Measurements from ENCODE around the gene FXR2. TPM values are rescaled to one million over a fixed set of nuclear protein-coding genes. Genes with fewer than 3 reads are reported as not detected.
"Not testable (repeated sequence)": the region's sequence is repeated elsewhere in the genome, so short reads cannot be mapped to it uniquely, and the experiment has no call there.

FXR2 gene
- total and polyA plus RNA-seq, 9 donors = 13.8 to 36.1 (median 26.6) TPM

GRCh38 chr17:7612294-7612640 lies 2.4 kb downstream of the FXR2 start:
- H3K27ac ChIP-seq = no peak overlapping the region
- TF ChIP-seq, protein P1, sequence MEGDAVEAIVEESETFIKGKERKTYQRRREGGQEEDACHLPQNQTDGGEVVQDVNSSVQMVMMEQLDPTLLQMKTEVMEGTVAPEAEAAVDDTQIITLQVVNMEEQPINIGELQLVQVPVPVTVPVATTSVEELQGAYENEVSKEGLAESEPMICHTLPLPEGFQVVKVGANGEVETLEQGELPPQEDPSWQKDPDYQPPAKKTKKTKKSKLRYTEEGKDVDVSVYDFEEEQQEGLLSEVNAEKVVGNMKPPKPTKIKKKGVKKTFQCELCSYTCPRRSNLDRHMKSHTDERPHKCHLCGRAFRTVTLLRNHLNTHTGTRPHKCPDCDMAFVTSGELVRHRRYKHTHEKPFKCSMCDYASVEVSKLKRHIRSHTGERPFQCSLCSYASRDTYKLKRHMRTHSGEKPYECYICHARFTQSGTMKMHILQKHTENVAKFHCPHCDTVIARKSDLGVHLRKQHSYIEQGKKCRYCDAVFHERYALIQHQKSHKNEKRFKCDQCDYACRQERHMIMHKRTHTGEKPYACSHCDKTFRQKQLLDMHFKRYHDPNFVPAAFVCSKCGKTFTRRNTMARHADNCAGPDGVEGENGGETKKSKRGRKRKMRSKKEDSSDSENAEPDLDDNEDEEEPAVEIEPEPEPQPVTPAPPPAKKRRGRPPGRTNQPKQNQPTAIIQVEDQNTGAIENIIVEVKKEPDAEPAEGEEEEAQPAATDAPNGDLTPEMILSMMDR (IDR thresholded peaks at IDR 0.05) = no peak
- TF ChIP-seq POLR2A (IDR thresholded peaks at IDR 0.05) (no peak), EP300 (IDR thresholded peaks at IDR 0.05) (no peak)
- H3K36me3 ChIP-seq = no peaks in the 10 kb centered on the region
- no peak for DNase-seq
- no peak overlapping the region for H3K4me3 ChIP-seq
- intact Hi-C loops (cut with DNase I) = no loop called here
- H3K4me1 ChIP-seq (ENCODE audit: insufficient read depth) = peaks cover 15% of the 10 kb centered on the region
- 93 to 96% (median 93%) methylated on average over 1 of the region's 1 CpG for WGBS, 3 donors
- H3K9me3 ChIP-seq = no peaks in the 10 kb centered on the region
- no peaks in the 10 kb centered on the region for H3K27me3 ChIP-seq

DNA sequence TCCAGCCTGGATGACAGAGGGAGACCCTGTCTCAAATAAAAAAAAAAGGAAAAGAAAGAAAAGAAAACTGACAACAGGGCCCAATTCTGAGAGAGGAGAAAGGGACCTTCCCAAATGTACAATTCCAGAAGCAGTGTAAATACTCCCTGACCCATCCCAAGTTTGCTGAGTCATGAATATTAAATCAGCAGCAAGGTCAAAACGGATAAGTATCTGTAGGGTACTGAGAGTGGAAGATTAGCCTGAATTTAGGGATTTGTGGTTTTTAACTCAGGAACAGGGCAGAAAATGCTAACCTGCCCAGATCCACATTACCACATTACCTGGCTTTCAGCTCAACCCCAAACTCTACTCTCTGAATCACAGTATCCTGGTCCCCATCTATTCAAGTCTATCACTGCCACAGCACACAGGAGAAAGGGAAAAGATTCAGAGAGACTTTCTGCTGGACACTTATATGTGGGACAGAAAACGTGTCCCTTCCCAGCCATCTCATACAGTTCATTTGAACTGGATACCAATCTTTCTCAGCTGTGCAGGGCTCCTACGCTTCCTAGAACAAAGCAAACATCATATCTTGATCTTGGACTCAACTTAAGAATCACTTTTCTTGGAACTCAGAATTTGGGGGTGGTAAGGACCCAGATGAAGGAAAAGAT lies 2.9 kb downstream of the FXR2 start:
- 37 to 57% (median 53%) methylated on average over 3 of the region's 3 CpGs for WGBS, 3 donors
- Histone ChIP-seq H3K9me3 (no peaks in the 10 kb centered on the region), H3K36me3 (no peaks in the 10 kb centered on the region), H3K4me1 (ENCODE audit: insufficient read depth) (peaks cover 15% of the 10 kb centered on the region), H3K27me3 (no peaks in the 10 kb centered on the region), H3K4me3 (no peak overlapping the region), H3K27ac (no peak overlapping the region)
- TF ChIP-seq, protein P1 (IDR thresholded peaks at IDR 0.05) = no peak
- TF ChIP-seq EP300 (IDR thresholded peaks at IDR 0.05) (no peak), POLR2A (IDR thresholded peaks at IDR 0.05) (no peak)
- DNase-seq = no peak
- intact Hi-C loops (cut with DNase I) = no loop called here

GRCh38 chr17:7610641-7611040 lies 4.1 kb downstream of the FXR2 start:
- Histone ChIP-seq H3K9me3 (no peaks in the 10 kb centered on the region), H3K4me3 (no peak overlapping the region), H3K4me1 (ENCODE audit: insufficient read depth) (peaks cover 15% of the 10 kb centered on the region), H3K27me3 (no peaks in the 10 kb centered on the region), H3K36me3 (no peaks in the 10 kb centered on the region), H3K27ac (no peak overlapping the region)
- TF ChIP-seq EP300 (IDR thresholded peaks at IDR 0.05) (no peak), POLR2A (IDR thresholded peaks at IDR 0.05) (no peak)
- TF ChIP-seq, protein P1 (IDR thresholded peaks at IDR 0.05) = no peak
- intact Hi-C loops (cut with DNase I) = no loop called here
- no peak for DNase-seq
- WGBS, 3 donors = 98 to 100% (median 99%) methylated on average over 2 of the region's 2 CpGs

GRCh38 chr17:7606280-7606679 lies 8.4 kb downstream of the FXR2 start:
- H3K9me3 ChIP-seq = no peaks in the 10 kb centered on the region
- TF ChIP-seq, protein P1 (IDR thresholded peaks at IDR 0.05) = no peak
- no peak for TF ChIP-seq POLR2A (IDR thresholded peaks at IDR 0.05)
- H3K27ac ChIP-seq = no peak overlapping the region
- H3K27me3 ChIP-seq = no peaks in the 10 kb centered on the region
- WGBS, 3 donors = 93 to 95% (median 93%) methylated on average over 4 of the region's 4 CpGs
- no peak overlapping the region for H3K4me3 ChIP-seq
- no peaks in the 10 kb centered on the region for H3K36me3 ChIP-seq
- H3K4me1 ChIP-seq (ENCODE audit: insufficient read depth) = peaks cover 2% of the 10 kb centered on the region
- no peak for DNase-seq
- intact Hi-C loops (cut with DNase I) = no loop called here

DNA sequence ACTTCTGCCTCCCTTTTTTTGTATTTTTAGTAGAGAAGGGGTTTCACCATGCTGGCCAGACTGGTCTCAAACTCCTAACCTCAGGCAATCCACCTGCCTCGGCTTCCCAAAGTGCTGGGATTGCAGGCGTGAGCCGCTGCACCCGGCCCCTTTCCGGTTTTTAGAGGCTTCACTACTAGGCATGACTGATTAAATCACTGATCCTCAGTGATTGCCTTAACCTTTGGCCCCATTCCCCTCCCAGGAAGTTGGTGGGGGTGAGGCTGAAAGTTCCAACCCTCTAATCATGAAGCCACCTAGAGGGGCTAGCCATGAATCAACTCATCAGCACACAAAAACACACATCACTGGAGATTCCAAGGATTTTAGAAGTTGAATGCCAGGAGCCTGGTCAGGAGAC lies 17.1 kb downstream of the FXR2 start:
- not testable (repeated sequence) for H3K4me1 ChIP-seq (ENCODE audit: insufficient read depth); H3K9me3 ChIP-seq; H3K36me3 ChIP-seq; H3K27ac ChIP-seq; H3K4me3 ChIP-seq; DNase-seq; H3K27me3 ChIP-seq
- intact Hi-C loops (cut with DNase I) = loop anchor here in 1 of 4 donors (10.0 kb wide), 1 partner anchor 83 kb away; no protein-coding TSS in a partner anchor
- 71 to 74% (median 71%) methylated on average over 5 of the region's 5 CpGs for WGBS, 3 donors

Data from ovary (tissue), 9 donors.